ENCODE measurements around the gene HGD. TPM values are rescaled to one million over a fixed set of nuclear protein-coding genes. Genes with fewer than 3 reads are reported as not detected.
"Not testable (repeated sequence)": the region's sequence is repeated elsewhere in the genome, so short reads cannot be mapped to it uniquely, and the experiment has no call there.

The HGD gene
- total RNA-seq, 1 donor from 2014 or later: 0.52 TPM

DNA sequence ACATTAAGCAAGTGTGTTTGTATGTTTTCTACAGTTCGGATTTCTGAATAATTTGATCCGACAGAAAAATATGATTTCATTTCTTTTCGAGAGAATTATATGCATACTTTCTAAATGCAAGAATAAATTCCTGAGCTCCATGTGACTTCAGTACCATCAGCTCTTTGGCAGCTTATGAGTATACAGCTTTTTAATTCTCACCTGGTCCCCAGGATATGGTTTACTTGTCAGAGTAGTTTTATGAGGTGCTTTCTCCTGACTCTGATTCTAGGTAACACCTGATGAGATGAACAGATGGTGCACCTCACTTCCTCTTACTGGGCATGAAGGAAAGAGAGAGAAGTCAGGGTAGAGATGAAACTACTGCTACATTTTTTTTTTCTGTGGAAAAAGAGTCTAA, 3.1 kb downstream of the HGD start:
- Histone ChIP-seq H3K9ac (ENCODE audit: low read length) (peak overlapping the region; percentile 32), H4K20me1 (ENCODE audit: insufficient read depth, low read length) (no peaks in the 10 kb centered on the region), H2AFZ (ENCODE audit: low read depth, low read length) (peak overlapping the region; percentile 37), H3K79me2 (ENCODE audit: insufficient read depth, low read length) (no peaks in the 10 kb centered on the region), H3K4me3 (ENCODE audit: insufficient read depth, low read depth, low read length) (no peak overlapping the region), H3K9me3 (ENCODE audit: insufficient read depth, low read depth, low read length) (no peaks in the 10 kb centered on the region), H3K4me2 (ENCODE audit: low read length) (peak overlapping the region; percentile 69), H3K4me1 (ENCODE audit: insufficient read depth, low read length) (peaks cover 10% of the 10 kb centered on the region), H3K27me3 (ENCODE audit: insufficient read depth, low read length) (no peaks in the 10 kb centered on the region), H3K27ac (ENCODE audit: low read depth, low read length) (peak overlapping the region; percentile 22), H3K36me3 (ENCODE audit: insufficient read depth, low read length) (no peaks in the 10 kb centered on the region)
- Mint-ChIP-seq H3K36me3 (ENCODE audit: low read depth, unreplicated experiment) (no peaks in the 10 kb centered on the region), H3K27ac (ENCODE audit: unreplicated experiment) (peak overlapping the region; percentile 64), H3K9me3 (ENCODE audit: unreplicated experiment) (peaks cover 5% of the 10 kb centered on the region), H3K4me1 (ENCODE audit: low read depth, unreplicated experiment) (peaks cover 27% of the 10 kb centered on the region), H3K4me3 (ENCODE audit: unreplicated experiment) (no peak overlapping the region), H3K27me3 (ENCODE audit: low read depth, unreplicated experiment) (no peaks in the 10 kb centered on the region)
- no peak for FAIRE-seq
- no peak for TF ChIP-seq EZH2 (IDR thresholded peaks at IDR 0.05; ENCODE audit: insufficient read depth, low read length)
- TF ChIP-seq, protein P1, sequence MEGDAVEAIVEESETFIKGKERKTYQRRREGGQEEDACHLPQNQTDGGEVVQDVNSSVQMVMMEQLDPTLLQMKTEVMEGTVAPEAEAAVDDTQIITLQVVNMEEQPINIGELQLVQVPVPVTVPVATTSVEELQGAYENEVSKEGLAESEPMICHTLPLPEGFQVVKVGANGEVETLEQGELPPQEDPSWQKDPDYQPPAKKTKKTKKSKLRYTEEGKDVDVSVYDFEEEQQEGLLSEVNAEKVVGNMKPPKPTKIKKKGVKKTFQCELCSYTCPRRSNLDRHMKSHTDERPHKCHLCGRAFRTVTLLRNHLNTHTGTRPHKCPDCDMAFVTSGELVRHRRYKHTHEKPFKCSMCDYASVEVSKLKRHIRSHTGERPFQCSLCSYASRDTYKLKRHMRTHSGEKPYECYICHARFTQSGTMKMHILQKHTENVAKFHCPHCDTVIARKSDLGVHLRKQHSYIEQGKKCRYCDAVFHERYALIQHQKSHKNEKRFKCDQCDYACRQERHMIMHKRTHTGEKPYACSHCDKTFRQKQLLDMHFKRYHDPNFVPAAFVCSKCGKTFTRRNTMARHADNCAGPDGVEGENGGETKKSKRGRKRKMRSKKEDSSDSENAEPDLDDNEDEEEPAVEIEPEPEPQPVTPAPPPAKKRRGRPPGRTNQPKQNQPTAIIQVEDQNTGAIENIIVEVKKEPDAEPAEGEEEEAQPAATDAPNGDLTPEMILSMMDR (IDR thresholded peaks at IDR 0.05; ENCODE audit: insufficient read depth, low read depth, low read length): no peak
- peak; percentile 12 for DNase-seq (ENCODE audit: low read depth)

DNA sequence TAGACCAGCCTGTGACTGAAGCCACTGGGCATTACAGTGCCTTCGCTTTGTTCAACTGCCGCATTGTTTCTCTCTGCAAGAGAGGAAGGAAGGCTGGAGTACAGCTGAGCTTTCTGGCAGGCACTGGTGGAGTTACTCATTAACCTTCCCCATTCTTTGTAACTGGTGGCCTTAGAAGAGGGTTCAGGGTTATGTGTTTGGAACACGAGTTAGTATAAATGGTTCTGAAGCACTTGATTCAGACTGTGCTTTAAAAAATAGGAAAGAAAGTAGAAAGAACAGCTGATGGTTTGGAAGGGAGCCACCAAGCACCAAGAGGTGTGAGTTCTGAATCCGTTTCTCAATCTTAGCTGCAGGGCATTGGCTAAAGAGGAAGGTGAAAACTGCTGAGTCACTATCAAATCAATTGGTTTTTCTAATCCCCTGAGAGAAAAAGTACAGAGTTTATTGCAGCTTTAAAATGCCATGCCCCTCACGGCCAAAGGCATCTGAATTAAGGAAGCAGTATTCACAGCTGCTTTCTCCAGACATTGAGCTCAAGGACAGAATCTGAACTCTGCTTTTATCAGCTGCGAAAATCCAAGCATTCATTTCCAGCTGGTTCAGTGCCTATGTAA, 3.6 kb downstream of the HGD start:
- peak; percentile 71 for DNase-seq (ENCODE audit: low read depth)
- no peak overlapping the region for H3K4me3 ChIP-seq (ENCODE audit: insufficient read depth, low read depth, low read length)
- Mint-ChIP-seq H3K4me3 (ENCODE audit: unreplicated experiment) (peak overlapping the region; percentile 47), H3K27me3 (ENCODE audit: low read depth, unreplicated experiment) (no peaks in the 10 kb centered on the region), H3K27ac (ENCODE audit: unreplicated experiment) (peak overlapping the region; percentile 64), H3K9me3 (ENCODE audit: unreplicated experiment) (peaks cover 5% of the 10 kb centered on the region), H3K4me1 (ENCODE audit: low read depth, unreplicated experiment) (peaks cover 27% of the 10 kb centered on the region), H3K36me3 (ENCODE audit: low read depth, unreplicated experiment) (no peaks in the 10 kb centered on the region)
- no peak for TF ChIP-seq EZH2 (IDR thresholded peaks at IDR 0.05; ENCODE audit: insufficient read depth, low read length)
- TF ChIP-seq, protein P1 (IDR thresholded peaks at IDR 0.05; ENCODE audit: insufficient read depth, low read depth, low read length): no peak
- H4K20me1 ChIP-seq (ENCODE audit: insufficient read depth, low read length): no peaks in the 10 kb centered on the region
- no peaks in the 10 kb centered on the region for H3K9me3 ChIP-seq (ENCODE audit: insufficient read depth, low read depth, low read length)
- no peaks in the 10 kb centered on the region for H3K36me3 ChIP-seq (ENCODE audit: insufficient read depth, low read length)
- peak; percentile 26 for FAIRE-seq
- H3K4me2 ChIP-seq (ENCODE audit: low read length): peak overlapping the region; percentile 69
- H3K79me2 ChIP-seq (ENCODE audit: insufficient read depth, low read length): no peaks in the 10 kb centered on the region
- H3K4me1 ChIP-seq (ENCODE audit: insufficient read depth, low read length): peaks cover 10% of the 10 kb centered on the region
- peak overlapping the region; percentile 37 for H2AFZ ChIP-seq (ENCODE audit: low read depth, low read length)
- H3K9ac ChIP-seq (ENCODE audit: low read length): peak overlapping the region; percentile 32
- H3K27me3 ChIP-seq (ENCODE audit: insufficient read depth, low read length): no peaks in the 10 kb centered on the region
- peak overlapping the region; percentile 22 for H3K27ac ChIP-seq (ENCODE audit: low read depth, low read length)

DNA sequence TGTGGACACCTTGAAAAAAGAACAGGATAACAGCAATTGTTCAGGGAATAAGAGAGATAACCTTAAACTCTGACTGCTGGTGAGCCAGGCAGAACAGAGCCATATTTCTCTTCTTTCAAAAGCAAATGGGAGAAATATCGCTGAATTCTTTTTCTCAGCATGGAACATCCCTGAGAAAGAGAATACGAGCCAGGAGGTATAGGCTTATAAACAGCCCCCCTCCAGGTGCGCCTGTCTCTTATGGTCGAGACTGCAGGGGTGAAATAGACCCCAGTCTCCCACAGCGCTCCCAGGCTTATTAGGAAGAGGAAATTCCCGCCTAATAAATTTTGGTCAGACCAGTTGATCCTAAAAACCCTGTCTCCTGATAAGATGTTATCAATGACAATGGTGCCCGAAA, 4.8 kb downstream of the HGD start:
- not testable (repeated sequence) for H4K20me1 ChIP-seq (ENCODE audit: insufficient read depth, low read length); H3K4me2 ChIP-seq (ENCODE audit: low read length); H3K9me3 Mint-ChIP-seq (ENCODE audit: unreplicated experiment); H3K36me3 ChIP-seq (ENCODE audit: insufficient read depth, low read length); H2AFZ ChIP-seq (ENCODE audit: low read depth, low read length); H3K9me3 ChIP-seq (ENCODE audit: insufficient read depth, low read depth, low read length); H3K27ac Mint-ChIP-seq (ENCODE audit: unreplicated experiment); FAIRE-seq; H3K9ac ChIP-seq (ENCODE audit: low read length); H3K27me3 Mint-ChIP-seq (ENCODE audit: low read depth, unreplicated experiment); H3K36me3 Mint-ChIP-seq (ENCODE audit: low read depth, unreplicated experiment); DNase-seq (ENCODE audit: low read depth); H3K4me3 ChIP-seq (ENCODE audit: insufficient read depth, low read depth, low read length); H3K27ac ChIP-seq (ENCODE audit: low read depth, low read length); H3K79me2 ChIP-seq (ENCODE audit: insufficient read depth, low read length); H3K27me3 ChIP-seq (ENCODE audit: insufficient read depth, low read length); H3K4me3 Mint-ChIP-seq (ENCODE audit: unreplicated experiment)
- peaks cover 17% of the 10 kb centered on the region for H3K4me1 Mint-ChIP-seq (ENCODE audit: low read depth, unreplicated experiment)
- H3K4me1 ChIP-seq (ENCODE audit: insufficient read depth, low read length): peaks cover 10% of the 10 kb centered on the region

Data from astrocyte (in vitro differentiated cells and primary cell).